ENCODE data around the gene PRPF40B.

Gene PRPF40B

DNA sequence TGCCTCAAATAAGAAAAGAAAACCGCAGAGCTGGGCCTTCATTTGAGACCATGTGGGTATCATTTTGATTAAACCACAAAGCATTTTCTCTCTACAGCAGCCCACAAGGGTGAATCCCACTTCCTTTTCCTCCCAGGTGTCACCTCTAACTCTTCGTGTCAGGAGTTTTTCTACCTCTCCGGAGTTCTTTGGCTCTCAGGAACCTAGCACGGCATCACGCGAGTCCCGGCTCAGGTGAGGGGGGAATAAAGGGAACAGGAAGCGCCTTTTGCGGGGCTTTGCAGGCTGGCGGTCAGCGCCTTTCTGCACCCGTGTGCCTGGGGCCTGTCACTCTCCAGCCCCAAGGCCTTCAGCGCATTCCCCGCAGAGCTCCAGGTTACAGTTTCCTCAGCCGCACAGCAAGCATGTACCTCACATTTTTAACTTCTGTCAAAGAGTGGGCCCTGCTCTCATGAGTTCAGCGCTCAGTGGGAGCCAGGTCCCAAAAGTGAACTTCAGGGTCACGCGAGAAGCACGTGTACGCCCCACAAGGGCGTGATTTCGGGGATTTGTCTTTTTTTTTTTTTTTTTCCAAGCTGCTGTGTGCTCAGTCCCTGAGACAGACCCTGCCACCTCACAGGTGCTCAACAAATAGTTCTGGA lies 740 bp upstream of the PRPF40B start:
- H3K4me1 ChIP-seq (ENCODE audit: low read length), result peaks cover 5% of the 10 kb centered on the region
- H3K9me3 ChIP-seq (replicated peaks; ENCODE audit: insufficient read depth, low read length), result no peaks in the 10 kb centered on the region
- H2AFZ ChIP-seq (ENCODE audit: low read length), result peak overlapping the region; percentile 84

DNA sequence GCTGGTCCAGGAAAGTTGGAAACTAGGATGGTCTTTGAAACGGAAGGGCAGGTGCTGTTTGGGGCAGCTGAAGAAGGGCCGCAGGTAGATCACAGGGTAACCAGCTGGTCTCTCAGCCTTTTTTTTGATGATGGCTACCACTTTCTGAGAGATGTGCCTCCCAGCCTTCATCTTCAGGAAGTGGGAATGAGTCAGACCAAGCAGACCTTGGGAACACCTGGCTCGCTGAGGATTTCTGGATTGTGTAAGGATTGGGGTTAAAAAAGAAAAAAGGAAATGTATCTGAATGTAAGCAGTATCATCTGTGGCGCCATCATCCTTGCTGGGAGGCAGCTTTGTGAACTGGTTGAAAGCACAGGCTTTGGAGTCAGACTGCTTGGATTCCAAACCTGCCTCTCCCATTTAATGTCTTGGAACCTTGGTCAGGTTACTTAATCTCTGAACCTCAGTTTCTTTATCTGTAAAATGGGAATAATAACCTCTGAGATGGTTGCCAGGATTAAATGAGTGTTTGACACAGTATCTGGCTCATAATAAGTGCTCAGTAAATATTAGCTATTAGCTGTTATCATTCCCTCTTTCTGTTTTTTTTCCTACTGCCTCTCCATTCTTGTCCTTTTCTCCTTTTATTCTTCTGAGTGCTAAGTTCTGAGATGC lies 1.7 kb downstream of the PRPF40B start:
- H3K79me2 ChIP-seq (ENCODE audit: low read length), result no peaks in the 10 kb centered on the region
- no peaks in the 10 kb centered on the region for H3K27me3 ChIP-seq (replicated peaks; ENCODE audit: insufficient read depth, low read length)
- H2AFZ ChIP-seq (ENCODE audit: low read length), result no peak overlapping the region
- no peak overlapping the region for H3K4me3 ChIP-seq (ENCODE audit: low read length)
- DNase-seq, result no peak
- peaks cover 25% of the 10 kb centered on the region for H3F3A ChIP-seq (ENCODE audit: insufficient read depth, low read length)
- peaks cover 5% of the 10 kb centered on the region for H3K4me1 ChIP-seq (ENCODE audit: low read length)
- H3K9me3 ChIP-seq (replicated peaks; ENCODE audit: insufficient read depth, low read length), result no peaks in the 10 kb centered on the region
- H3K9ac ChIP-seq (ENCODE audit: low read length), result no peak overlapping the region
- H3K27ac ChIP-seq (ENCODE audit: low read length), result no peak overlapping the region
- no peaks in the 10 kb centered on the region for H4K20me1 ChIP-seq (ENCODE audit: insufficient read depth, low read length)
- TF ChIP-seq EZH2phosphoT487 (IDR thresholded peaks at IDR 0.05; ENCODE audit: low read length), result no peak
- TF ChIP-seq EZH2 (optimal IDR thresholded peaks at IDR 0.05; ENCODE audit: low read depth, low read length), result no peak
- TF ChIP-seq, protein P1, sequence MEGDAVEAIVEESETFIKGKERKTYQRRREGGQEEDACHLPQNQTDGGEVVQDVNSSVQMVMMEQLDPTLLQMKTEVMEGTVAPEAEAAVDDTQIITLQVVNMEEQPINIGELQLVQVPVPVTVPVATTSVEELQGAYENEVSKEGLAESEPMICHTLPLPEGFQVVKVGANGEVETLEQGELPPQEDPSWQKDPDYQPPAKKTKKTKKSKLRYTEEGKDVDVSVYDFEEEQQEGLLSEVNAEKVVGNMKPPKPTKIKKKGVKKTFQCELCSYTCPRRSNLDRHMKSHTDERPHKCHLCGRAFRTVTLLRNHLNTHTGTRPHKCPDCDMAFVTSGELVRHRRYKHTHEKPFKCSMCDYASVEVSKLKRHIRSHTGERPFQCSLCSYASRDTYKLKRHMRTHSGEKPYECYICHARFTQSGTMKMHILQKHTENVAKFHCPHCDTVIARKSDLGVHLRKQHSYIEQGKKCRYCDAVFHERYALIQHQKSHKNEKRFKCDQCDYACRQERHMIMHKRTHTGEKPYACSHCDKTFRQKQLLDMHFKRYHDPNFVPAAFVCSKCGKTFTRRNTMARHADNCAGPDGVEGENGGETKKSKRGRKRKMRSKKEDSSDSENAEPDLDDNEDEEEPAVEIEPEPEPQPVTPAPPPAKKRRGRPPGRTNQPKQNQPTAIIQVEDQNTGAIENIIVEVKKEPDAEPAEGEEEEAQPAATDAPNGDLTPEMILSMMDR (IDR thresholded peaks at IDR 0.05; ENCODE audit: low read length), result no peak
- no peak overlapping the region for H3K4me2 ChIP-seq (ENCODE audit: low read depth, low read length)
- no peaks in the 10 kb centered on the region for H3K9me2 ChIP-seq (replicated peaks; ENCODE audit: insufficient read depth, low read length)
- H3K36me3 ChIP-seq (replicated peaks; ENCODE audit: insufficient read depth, low read length), result no peaks in the 10 kb centered on the region

More for the DNA sequence above, 740 bp upstream of the PRPF40B start:
- Histone ChIP-seq H3K27ac (ENCODE audit: low read length) (peak overlapping the region; percentile 62; the same call in 1 of the 2 replicates), H3K36me3 (replicated peaks; ENCODE audit: insufficient read depth, low read length) (no peaks in the 10 kb centered on the region), H3K4me3 (ENCODE audit: low read length) (peak overlapping the region; percentile 57), H3K79me2 (ENCODE audit: low read length) (no peaks in the 10 kb centered on the region), H3K27me3 (replicated peaks; ENCODE audit: insufficient read depth, low read length) (0 out of 2 replicates have a peak, but pooled peaks cover 7% of the 10 kb centered on the region), H4K20me1 (ENCODE audit: insufficient read depth, low read length) (no peaks in the 10 kb centered on the region), H3K9ac (ENCODE audit: low read length) (peak overlapping the region; percentile 58), H3K4me2 (ENCODE audit: low read depth, low read length) (peak overlapping the region; percentile 86), H3F3A (ENCODE audit: insufficient read depth, low read length) (peaks cover 25% of the 10 kb centered on the region), H3K9me2 (replicated peaks; ENCODE audit: insufficient read depth, low read length) (no peaks in the 10 kb centered on the region)
- TF ChIP-seq EZH2 (optimal IDR thresholded peaks at IDR 0.05; ENCODE audit: low read depth, low read length), result no peak
- TF ChIP-seq, protein P1 (IDR thresholded peaks at IDR 0.05; ENCODE audit: low read length), result no peak
- no peak for TF ChIP-seq EZH2phosphoT487 (IDR thresholded peaks at IDR 0.05; ENCODE audit: low read length)
- DNase-seq, result peak; percentile 84

DNA sequence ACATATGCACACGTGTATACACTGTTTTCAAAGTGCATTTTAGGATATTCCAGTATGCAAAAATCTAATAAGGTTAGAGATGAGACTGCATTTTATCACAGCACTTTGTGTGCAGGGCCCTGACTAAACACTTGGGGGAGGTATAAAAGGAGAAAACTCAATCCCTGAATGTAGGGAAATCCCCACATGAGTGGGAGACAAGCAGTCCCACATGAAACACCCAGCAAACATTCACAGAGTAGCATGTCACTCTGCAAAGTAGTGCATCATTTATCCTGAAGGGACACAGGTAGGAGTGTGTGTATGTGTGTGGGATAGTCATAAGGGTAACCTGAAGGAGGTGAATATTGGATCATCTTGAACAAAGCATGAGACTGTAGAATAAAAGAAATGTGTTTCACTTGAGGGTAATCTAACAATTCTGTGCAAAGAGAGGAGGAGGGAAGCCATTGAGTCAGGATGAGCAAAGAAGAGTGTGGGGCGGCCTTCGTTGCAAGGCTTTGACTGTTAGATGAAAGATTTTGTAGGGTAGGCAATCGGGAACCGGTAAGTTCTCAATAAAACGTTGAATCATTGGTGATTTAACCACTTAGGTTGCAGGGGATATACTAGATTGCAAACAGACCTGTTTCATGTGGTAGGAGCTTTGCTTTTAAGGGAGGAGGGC lies 2.9 kb downstream of the PRPF40B start:
- no peak for DNase-seq
- no peaks in the 10 kb centered on the region for H3K9me2 ChIP-seq (replicated peaks; ENCODE audit: insufficient read depth, low read length)

More for the DNA sequence above, 2.9 kb downstream of the PRPF40B start:
- H3K4me1 ChIP-seq (ENCODE audit: low read length), result peaks cover 5% of the 10 kb centered on the region
- no peak for TF ChIP-seq EZH2phosphoT487 (IDR thresholded peaks at IDR 0.05; ENCODE audit: low read length)
- TF ChIP-seq, protein P1 (IDR thresholded peaks at IDR 0.05; ENCODE audit: low read length), result peak; percentile 10; the same call in 1 of the 2 replicates
- no peaks in the 10 kb centered on the region for H3K27me3 ChIP-seq (replicated peaks; ENCODE audit: insufficient read depth, low read length)
- H3F3A ChIP-seq (ENCODE audit: insufficient read depth, low read length), result peaks cover 24% of the 10 kb centered on the region
- H3K27ac ChIP-seq (ENCODE audit: low read length), result no peak overlapping the region
- H2AFZ ChIP-seq (ENCODE audit: low read length), result no peak overlapping the region
- H3K9me3 ChIP-seq (replicated peaks; ENCODE audit: insufficient read depth, low read length), result no peaks in the 10 kb centered on the region
- no peak overlapping the region for H3K4me2 ChIP-seq (ENCODE audit: low read depth, low read length)
- H3K4me3 ChIP-seq (ENCODE audit: low read length), result no peak overlapping the region
- H3K36me3 ChIP-seq (replicated peaks; ENCODE audit: insufficient read depth, low read length), result no peaks in the 10 kb centered on the region
- H4K20me1 ChIP-seq (ENCODE audit: insufficient read depth, low read length), result no peaks in the 10 kb centered on the region
- H3K79me2 ChIP-seq (ENCODE audit: low read length), result no peaks in the 10 kb centered on the region
- no peak overlapping the region for H3K9ac ChIP-seq (ENCODE audit: low read length)

All from MM.1S (cell line).